ENCODE data around the gene COQ10A. TPM values are rescaled to one million over a fixed set of nuclear protein-coding genes. Genes with fewer than 3 reads are reported as not detected.
A peak's percentile ranks its signal among the peaks of the same experiment; 100 is the strongest.
"Not testable (repeated sequence)": the region's sequence is repeated elsewhere in the genome, so short reads cannot be mapped to it uniquely, and the experiment has no call there.

Gene COQ10A
- total RNA-seq, 1 experiment from 2014 or later: 24.4 TPM

DNA sequence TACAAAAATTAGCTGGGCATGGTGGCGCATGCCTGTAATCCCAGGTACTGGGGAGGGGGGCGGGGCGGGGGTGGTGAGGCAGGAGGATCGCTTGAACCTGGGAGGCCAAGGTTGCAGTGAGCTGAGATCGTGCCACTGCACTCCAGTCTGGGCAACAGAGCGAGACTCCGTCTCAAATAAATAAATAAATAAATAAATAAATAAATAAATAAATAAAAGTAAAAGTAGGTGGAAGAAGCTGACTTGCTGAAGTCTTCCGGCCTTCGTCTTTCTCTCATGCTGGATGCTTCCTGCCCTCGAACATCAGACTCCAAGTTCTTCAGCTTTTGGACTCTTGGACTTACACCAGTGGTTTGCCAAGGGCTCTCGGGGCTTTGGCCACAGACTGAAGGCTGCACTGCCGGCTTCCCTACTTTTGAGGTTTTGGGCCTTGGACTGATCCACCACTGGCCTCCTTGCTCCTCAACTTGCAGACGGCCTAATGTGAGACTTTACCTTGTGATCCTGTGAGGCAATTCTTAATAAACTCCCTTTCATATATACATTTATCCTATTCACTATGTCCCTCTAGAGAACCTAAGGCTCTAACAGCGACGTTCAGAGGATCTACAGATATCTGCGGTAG, 562 bp upstream of the COQ10A start:
- TF ChIP-seq, protein P1, sequence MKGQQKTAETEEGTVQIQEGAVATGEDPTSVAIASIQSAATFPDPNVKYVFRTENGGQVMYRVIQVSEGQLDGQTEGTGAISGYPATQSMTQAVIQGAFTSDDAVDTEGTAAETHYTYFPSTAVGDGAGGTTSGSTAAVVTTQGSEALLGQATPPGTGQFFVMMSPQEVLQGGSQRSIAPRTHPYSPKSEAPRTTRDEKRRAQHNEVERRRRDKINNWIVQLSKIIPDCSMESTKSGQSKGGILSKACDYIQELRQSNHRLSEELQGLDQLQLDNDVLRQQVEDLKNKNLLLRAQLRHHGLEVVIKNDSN (CRISPR knock-in tag; IDR thresholded peaks at IDR 0.05): 0 out of 2 replicates have a peak, but pooled peaks have one; percentile 29
- CTCF ChIA-PET: interaction anchor here (0.6 to 3.9 kb wide), 31 partner anchors 8 to 519 kb away, joined by 3 to 66 read pairs (median 4); partner anchors contain the start of genes ANKRD52, CNPY2, ESYT1 and GLS2
- POLR2A ChIA-PET: interaction anchor here (0.5 to 2.4 kb wide), 9 partner anchors 8 to 502 kb away, joined by 3 to 13 read pairs (median 4); partner anchors contain the start of genes ANKRD52, CNPY2, RNF41 and SMARCC2

GRCh38 chr12:56267443-56268071, 815 bp downstream of the COQ10A start:
- Mint-ChIP-seq H3K9me3 (no peaks in the 10 kb centered on the region), H3K4me1 (peaks cover 14% of the 10 kb centered on the region), H3K36me3 (peaks cover 27% of the 10 kb centered on the region), H3K4me3 (peak overlapping the region; percentile 84), H3K27me3 (ENCODE audit: low read depth) (no peaks in the 10 kb centered on the region), H3K27ac (0 out of 2 replicates have a peak overlapping the region, but pooled peaks have one; percentile 54)
- ChIA-PET POLR2A (interaction anchor here (0.8 to 2.4 kb wide), 9 partner anchors 9 to 181 kb away, joined by 3 to 13 read pairs (median 3); partner anchors contain the start of genes ANKRD52, RNF41, SMARCC2 and STAT2), CTCF (interaction anchor here (0.8 to 3.9 kb wide), 21 partner anchors 8 to 367 kb away, joined by 3 to 66 read pairs (median 5); partner anchors contain the start of genes ANKRD52, CNPY2, ESYT1 and GLS2)
- DNase-seq (ENCODE audit: low spot score): peak; percentile 28
- TF ChIP-seq, protein P2, sequence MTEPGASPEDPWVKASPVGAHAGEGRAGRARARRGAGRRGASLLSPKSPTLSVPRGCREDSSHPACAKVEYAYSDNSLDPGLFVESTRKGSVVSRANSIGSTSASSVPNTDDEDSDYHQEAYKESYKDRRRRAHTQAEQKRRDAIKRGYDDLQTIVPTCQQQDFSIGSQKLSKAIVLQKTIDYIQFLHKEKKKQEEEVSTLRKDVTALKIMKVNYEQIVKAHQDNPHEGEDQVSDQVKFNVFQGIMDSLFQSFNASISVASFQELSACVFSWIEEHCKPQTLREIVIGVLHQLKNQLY (CRISPR knock-in tag; IDR thresholded peaks at IDR 0.05): no peak
- TF ChIP-seq, protein P3, sequence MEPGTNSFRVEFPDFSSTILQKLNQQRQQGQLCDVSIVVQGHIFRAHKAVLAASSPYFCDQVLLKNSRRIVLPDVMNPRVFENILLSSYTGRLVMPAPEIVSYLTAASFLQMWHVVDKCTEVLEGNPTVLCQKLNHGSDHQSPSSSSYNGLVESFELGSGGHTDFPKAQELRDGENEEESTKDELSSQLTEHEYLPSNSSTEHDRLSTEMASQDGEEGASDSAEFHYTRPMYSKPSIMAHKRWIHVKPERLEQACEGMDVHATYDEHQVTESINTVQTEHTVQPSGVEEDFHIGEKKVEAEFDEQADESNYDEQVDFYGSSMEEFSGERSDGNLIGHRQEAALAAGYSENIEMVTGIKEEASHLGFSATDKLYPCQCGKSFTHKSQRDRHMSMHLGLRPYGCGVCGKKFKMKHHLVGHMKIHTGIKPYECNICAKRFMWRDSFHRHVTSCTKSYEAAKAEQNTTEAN (CRISPR knock-in tag; IDR thresholded peaks at IDR 0.05): no peak
- TF ChIP-seq RELA (CRISPR knock-in tag; IDR thresholded peaks at IDR 0.05; ENCODE audit: borderline replicate concordance) (no peak), GRHL2 (CRISPR knock-in tag; IDR thresholded peaks at IDR 0.05; ENCODE audit: insufficient replicate concordance, severe bottlenecking) (no peak), ZBTB21 (CRISPR knock-in tag; IDR thresholded peaks at IDR 0.05; ENCODE audit: borderline replicate concordance) (no peak)
- TF ChIP-seq, protein P4, sequence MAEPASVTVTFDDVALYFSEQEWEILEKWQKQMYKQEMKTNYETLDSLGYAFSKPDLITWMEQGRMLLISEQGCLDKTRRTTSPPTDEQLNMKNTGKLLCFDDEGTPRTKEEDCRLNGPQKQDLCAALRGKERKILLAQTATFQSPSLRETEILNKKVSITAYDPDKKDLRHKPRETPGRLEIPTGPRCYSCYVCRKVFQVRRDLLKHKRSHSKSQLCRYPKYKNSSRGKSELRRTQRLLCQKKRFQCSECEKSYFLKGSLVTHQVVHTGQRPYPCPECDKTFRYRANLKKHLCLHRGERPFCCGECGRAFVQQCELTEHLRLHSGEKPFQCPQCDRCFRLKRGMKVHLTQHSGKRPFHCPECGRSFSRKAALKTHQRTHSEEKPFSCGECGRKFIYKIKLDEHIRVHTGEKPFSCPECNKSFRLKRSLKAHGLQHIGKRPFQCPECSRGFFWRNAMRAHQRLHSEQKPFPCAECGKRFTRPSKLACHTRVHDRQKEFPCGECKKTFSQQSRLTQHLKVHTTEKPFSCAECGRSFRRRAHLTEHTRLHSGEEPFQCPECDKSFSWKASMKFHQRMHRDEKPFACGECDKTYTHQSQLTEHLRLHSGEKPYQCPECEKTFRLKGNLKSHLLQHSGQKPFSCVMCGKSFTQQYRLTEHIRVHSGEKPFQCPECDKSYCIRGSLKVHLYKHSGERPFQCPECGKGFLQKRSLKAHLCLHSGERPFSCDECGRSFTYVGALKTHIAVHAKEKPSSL (CRISPR knock-in tag; conservative IDR thresholded peaks at IDR 0.05): no peak
- peak; percentile 9 for ATAC-seq

More for the DNA sequence above, 562 bp upstream of the COQ10A start:
- not testable (repeated sequence) for ATAC-seq; H3K27me3 Mint-ChIP-seq (ENCODE audit: low read depth); H3K9me3 Mint-ChIP-seq; DNase-seq (ENCODE audit: low spot score)
- Mint-ChIP-seq H3K27ac (peak overlapping the region; percentile 97), H3K4me3 (peak overlapping the region; percentile 84), H3K4me1 (peaks cover 14% of the 10 kb centered on the region), H3K36me3 (peaks cover 18% of the 10 kb centered on the region)

GRCh38 chr12:56271031-56271430, 4.3 kb downstream of the COQ10A start:
- no peaks in the 10 kb centered on the region for H3K27me3 Mint-ChIP-seq (ENCODE audit: low read depth)
- ChIA-PET POLR2A (no interaction called here), CTCF (interaction anchor here (0.6 to 1.2 kb wide), 7 partner anchors 13 to 193 kb away, joined by 3 to 10 read pairs (median 4); partner anchors contain the start of genes ANKRD52, CNPY2, IL23A and SMARCC2)
- H3K9me3 Mint-ChIP-seq: no peaks in the 10 kb centered on the region
- DNase-seq (ENCODE audit: low spot score) (no peak), ATAC-seq (peak; percentile 24)
- H3K4me1 Mint-ChIP-seq: peaks cover 11% of the 10 kb centered on the region
- peaks cover 52% of the 10 kb centered on the region for H3K36me3 Mint-ChIP-seq
- H3K4me3 Mint-ChIP-seq: no peak overlapping the region
- no peak overlapping the region; the same call in 1 of the 2 replicates for H3K27ac Mint-ChIP-seq
- TF ChIP-seq ZNF416 (CRISPR knock-in tag; IDR thresholded peaks at IDR 0.05) (no peak), ZNF671 (CRISPR knock-in tag; IDR thresholded peaks at IDR 0.05) (no peak), NR1H2 (CRISPR knock-in tag; IDR thresholded peaks at IDR 0.05) (no peak), RELA (CRISPR knock-in tag; IDR thresholded peaks at IDR 0.05; ENCODE audit: borderline replicate concordance) (no peak), PREB (CRISPR knock-in tag; IDR thresholded peaks at IDR 0.05; ENCODE audit: borderline replicate concordance) (no peak), NFYB (CRISPR knock-in tag; conservative IDR thresholded peaks at IDR 0.05; ENCODE audit: low read depth) (no peak), ZSCAN18 (CRISPR knock-in tag; IDR thresholded peaks at IDR 0.05) (no peak), GRHL2 (CRISPR knock-in tag; IDR thresholded peaks at IDR 0.05; ENCODE audit: insufficient replicate concordance, severe bottlenecking) (no peak), NR2C2 (CRISPR knock-in tag; IDR thresholded peaks at IDR 0.05) (no peak), KAT7 (CRISPR knock-in tag; IDR thresholded peaks at IDR 0.05; ENCODE audit: borderline replicate concordance) (no peak), MXD4 (CRISPR knock-in tag; IDR thresholded peaks at IDR 0.05; ENCODE audit: borderline replicate concordance) (no peak), FOXJ3 (CRISPR knock-in tag; IDR thresholded peaks at IDR 0.05; ENCODE audit: borderline replicate concordance) (no peak), HMGXB4 (CRISPR knock-in tag; IDR thresholded peaks at IDR 0.05) (no peak)
